SK-N-SH treated with all-trans-retinoic acid at 6 μM for 48 hours (cell line): Measurements from ENCODE around the gene MBOAT2.

Source experiments
- POU6F1 ChIP-seq: fragments of 250-450 bp; sonication (Bioruptor Pico); IDR thresholded peaks from 2 replicates; pipeline ENCODE4 v1.8.0; 2021; ENCODE audit warnings: low read depth, mild to moderate bottlenecking, moderate library complexity, borderline replicate concordance
- RARB ChIP-seq: fragments of 250-450 bp; sonication (Bioruptor Pico); IDR thresholded peaks from 2 replicates; pipeline ENCODE4 v1.8.0; 2021; ENCODE audit warnings: mild to moderate bottlenecking, moderate library complexity

GRCh38 chr2:8876628-8877027 lies 126.9 kb downstream of the MBOAT2 start:
- no peak for TF ChIP-seq RARB (CRISPR knock-in tag)
- TF ChIP-seq POU6F1 (CRISPR knock-in tag), result no peak
